Measurements from ENCODE around the gene ARAP1. TPM values are rescaled to one million over a fixed set of nuclear protein-coding genes. Genes with fewer than 3 reads are reported as not detected.

The ARAP1 gene
- total RNA-seq, 1 donor from 2014 or later = 17.6 TPM

DNA sequence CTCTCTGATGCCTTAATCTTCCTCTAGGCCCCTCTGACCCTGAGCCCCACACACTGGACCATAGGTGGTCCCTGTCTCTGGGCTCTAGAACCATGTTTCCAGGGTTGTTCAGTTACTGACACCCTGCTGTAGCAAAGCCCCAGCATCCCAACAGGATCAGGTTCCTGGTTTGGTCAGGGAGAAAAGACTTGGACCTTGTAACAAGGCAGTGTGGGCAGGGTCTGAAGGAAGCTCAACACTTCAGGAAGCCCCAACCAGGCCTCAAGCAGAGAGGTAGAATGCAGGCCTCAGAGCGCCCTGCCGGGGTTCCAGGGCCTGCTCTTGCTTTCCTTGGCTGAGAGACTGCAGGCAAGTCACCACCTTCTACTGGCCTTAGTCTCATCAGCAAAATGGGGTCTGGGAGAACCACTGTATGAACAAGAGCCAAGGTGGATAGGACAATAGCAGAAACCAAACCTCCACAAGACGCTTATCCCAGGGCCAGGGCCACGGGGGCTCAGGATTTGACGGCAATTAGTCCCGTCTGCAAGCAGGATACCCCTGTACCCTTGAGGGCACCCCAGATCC lies 4.8 kb downstream of the ARAP1 start:
- H3K4me3 ChIP-seq = no peak overlapping the region
- Mint-ChIP-seq H3K36me3 (peaks cover 2% of the 10 kb centered on the region), H3K27me3 (ENCODE audit: insufficient read depth, low read depth) (no peaks in the 10 kb centered on the region), H3K4me3 (no peak overlapping the region), H3K9me3 (no peaks in the 10 kb centered on the region), H3K4me1 (peaks cover 19% of the 10 kb centered on the region), H3K27ac (no peak overlapping the region)
- peaks cover 14% of the 10 kb centered on the region for H3K4me1 ChIP-seq
- no peaks in the 10 kb centered on the region for H3K36me3 ChIP-seq
- no peaks in the 10 kb centered on the region for H3F3A ChIP-seq (ENCODE audit: low read depth)
- no peaks in the 10 kb centered on the region for H3K27me3 ChIP-seq
- no peak overlapping the region for H2AFZ ChIP-seq (replicated peaks)
- H3K9me3 ChIP-seq (ENCODE audit: low read depth) = no peaks in the 10 kb centered on the region
- H3K4me2 ChIP-seq = no peak overlapping the region
- TF ChIP-seq, protein P1, sequence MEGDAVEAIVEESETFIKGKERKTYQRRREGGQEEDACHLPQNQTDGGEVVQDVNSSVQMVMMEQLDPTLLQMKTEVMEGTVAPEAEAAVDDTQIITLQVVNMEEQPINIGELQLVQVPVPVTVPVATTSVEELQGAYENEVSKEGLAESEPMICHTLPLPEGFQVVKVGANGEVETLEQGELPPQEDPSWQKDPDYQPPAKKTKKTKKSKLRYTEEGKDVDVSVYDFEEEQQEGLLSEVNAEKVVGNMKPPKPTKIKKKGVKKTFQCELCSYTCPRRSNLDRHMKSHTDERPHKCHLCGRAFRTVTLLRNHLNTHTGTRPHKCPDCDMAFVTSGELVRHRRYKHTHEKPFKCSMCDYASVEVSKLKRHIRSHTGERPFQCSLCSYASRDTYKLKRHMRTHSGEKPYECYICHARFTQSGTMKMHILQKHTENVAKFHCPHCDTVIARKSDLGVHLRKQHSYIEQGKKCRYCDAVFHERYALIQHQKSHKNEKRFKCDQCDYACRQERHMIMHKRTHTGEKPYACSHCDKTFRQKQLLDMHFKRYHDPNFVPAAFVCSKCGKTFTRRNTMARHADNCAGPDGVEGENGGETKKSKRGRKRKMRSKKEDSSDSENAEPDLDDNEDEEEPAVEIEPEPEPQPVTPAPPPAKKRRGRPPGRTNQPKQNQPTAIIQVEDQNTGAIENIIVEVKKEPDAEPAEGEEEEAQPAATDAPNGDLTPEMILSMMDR (IDR thresholded peaks at IDR 0.05) = no peak
- no peak for TF ChIP-seq EZH2 (IDR thresholded peaks at IDR 0.05)
- no peak for TF ChIP-seq EZH2phosphoT487 (IDR thresholded peaks at IDR 0.05)
- H3K79me2 ChIP-seq (ENCODE audit: low read depth) = peaks cover 18% of the 10 kb centered on the region
- H3K9ac ChIP-seq = no peak overlapping the region
- H3K27ac ChIP-seq = no peak overlapping the region
- DNase-seq (ENCODE audit: low spot score) = no peak
- H4K20me1 ChIP-seq (ENCODE audit: low read depth) = peaks cover 8% of the 10 kb centered on the region

DNA sequence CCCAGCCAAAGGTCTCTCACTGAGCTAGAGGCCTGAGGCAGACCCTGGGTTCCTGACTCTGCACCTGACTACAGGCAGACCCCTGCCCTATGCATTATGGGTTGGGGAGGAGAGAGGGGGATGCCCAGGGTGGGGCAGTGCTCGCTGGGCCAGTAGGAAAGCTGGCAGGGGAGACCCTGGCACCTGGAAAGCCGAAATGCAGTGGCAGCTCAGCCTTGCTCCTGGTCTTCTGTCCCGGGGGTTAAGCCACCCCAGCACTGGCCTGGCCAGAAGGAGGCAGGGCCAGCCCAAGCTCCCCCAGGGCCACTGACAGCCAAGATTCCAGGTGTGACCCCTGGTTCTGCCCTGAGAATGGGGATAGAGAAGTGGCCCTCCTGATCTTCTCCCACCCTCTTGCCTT lies 5.4 kb downstream of the ARAP1 start:
- Histone ChIP-seq H3K4me2 (no peak overlapping the region), H3K9ac (no peak overlapping the region), H3K79me2 (ENCODE audit: low read depth) (peaks cover 15% of the 10 kb centered on the region), H3K27me3 (no peaks in the 10 kb centered on the region), H3K27ac (no peak overlapping the region), H4K20me1 (ENCODE audit: low read depth) (peaks cover 8% of the 10 kb centered on the region), H3K36me3 (no peaks in the 10 kb centered on the region), H3K4me1 (peaks cover 13% of the 10 kb centered on the region), H3K9me3 (ENCODE audit: low read depth) (no peaks in the 10 kb centered on the region), H3F3A (ENCODE audit: low read depth) (no peaks in the 10 kb centered on the region), H2AFZ (replicated peaks) (no peak overlapping the region), H3K4me3 (no peak overlapping the region)
- no peak for DNase-seq (ENCODE audit: low spot score)
- Mint-ChIP-seq H3K27ac (no peak overlapping the region), H3K27me3 (ENCODE audit: insufficient read depth, low read depth) (no peaks in the 10 kb centered on the region), H3K9me3 (no peaks in the 10 kb centered on the region), H3K4me3 (no peak overlapping the region), H3K36me3 (peaks cover 2% of the 10 kb centered on the region), H3K4me1 (peaks cover 24% of the 10 kb centered on the region)
- TF ChIP-seq EZH2phosphoT487 (IDR thresholded peaks at IDR 0.05) = no peak

DNA sequence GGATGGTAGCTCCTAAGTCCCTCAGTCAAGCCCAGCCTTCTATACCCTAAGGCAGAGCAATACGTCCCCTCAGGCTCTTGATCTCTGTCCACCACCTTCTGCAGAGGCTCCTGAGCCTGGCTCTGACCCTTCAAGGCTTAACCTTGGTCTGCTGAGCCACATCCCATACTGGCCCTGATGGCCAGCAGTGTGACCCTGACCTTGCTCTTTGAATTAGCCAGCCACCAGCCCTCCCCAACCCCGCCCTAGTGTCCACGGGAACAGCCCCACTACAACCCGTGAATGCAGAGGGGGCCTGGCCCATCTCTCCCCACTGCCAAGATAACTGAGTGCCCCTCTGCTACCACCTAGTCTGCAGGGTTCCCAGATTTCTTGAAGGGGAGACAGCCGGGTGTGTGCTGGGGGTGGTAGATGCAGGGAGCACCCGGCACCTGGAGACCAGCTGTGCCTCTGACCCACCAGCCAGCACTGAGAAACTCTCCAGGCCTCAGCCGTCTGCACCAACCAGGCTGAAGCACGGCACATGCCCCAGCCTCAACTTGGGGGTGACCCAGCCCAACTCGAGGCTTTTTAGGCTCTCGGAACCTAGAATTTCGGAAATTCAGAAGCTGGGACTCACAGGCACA lies 6.2 kb downstream of the ARAP1 start:
- Histone ChIP-seq H3K79me2 (ENCODE audit: low read depth) (peaks cover 7% of the 10 kb centered on the region), H3K4me2 (no peak overlapping the region), H4K20me1 (ENCODE audit: low read depth) (peaks cover 8% of the 10 kb centered on the region), H3K9ac (no peak overlapping the region), H2AFZ (replicated peaks) (no peak overlapping the region), H3K4me3 (no peak overlapping the region), H3K27me3 (no peaks in the 10 kb centered on the region), H3F3A (ENCODE audit: low read depth) (no peaks in the 10 kb centered on the region), H3K27ac (no peak overlapping the region), H3K36me3 (no peaks in the 10 kb centered on the region), H3K4me1 (peaks cover 14% of the 10 kb centered on the region), H3K9me3 (ENCODE audit: low read depth) (no peaks in the 10 kb centered on the region)
- DNase-seq (ENCODE audit: low spot score) = no peak
- Mint-ChIP-seq H3K9me3 (no peaks in the 10 kb centered on the region), H3K36me3 (peaks cover 2% of the 10 kb centered on the region), H3K4me1 (peaks cover 27% of the 10 kb centered on the region), H3K27ac (no peak overlapping the region), H3K4me3 (no peak overlapping the region), H3K27me3 (ENCODE audit: insufficient read depth, low read depth) (no peaks in the 10 kb centered on the region)
- TF ChIP-seq EZH2 (IDR thresholded peaks at IDR 0.05) (no peak), EZH2phosphoT487 (IDR thresholded peaks at IDR 0.05) (no peak)
- TF ChIP-seq, protein P1 (IDR thresholded peaks at IDR 0.05) = no peak

DNA sequence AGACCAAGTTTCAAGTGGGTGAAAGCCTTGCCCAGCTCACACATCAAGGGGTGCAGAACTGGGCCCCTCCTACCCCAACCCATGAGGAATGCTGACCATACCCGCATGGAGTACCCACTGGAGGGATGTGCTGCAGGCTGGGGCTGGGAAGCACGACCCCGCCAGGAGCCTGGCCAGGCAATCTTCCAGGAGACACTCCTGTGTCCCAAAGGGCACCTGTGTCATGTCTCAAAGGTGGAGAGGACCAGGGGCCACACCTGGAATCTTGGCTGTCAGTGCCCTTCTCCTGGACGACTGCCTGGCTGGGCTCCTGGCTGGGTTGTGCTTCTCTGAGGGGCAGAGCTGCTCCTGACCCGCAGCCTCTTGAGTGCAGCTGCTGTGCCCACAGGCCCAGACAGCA lies 6.7 kb downstream of the ARAP1 start:
- peaks cover 10% of the 10 kb centered on the region for H3K4me1 ChIP-seq
- H3K79me2 ChIP-seq (ENCODE audit: low read depth) = peaks cover 2% of the 10 kb centered on the region
- peaks cover 26% of the 10 kb centered on the region for H3K4me1 Mint-ChIP-seq

More for the DNA sequence above, 6.7 kb downstream of the ARAP1 start:
- Mint-ChIP-seq H3K36me3 (peaks cover 2% of the 10 kb centered on the region), H3K27me3 (ENCODE audit: insufficient read depth, low read depth) (no peaks in the 10 kb centered on the region), H3K9me3 (no peaks in the 10 kb centered on the region), H3K4me3 (no peak overlapping the region), H3K27ac (no peak overlapping the region)
- no peaks in the 10 kb centered on the region for H3K36me3 ChIP-seq
- H2AFZ ChIP-seq (replicated peaks) = no peak overlapping the region
- no peaks in the 10 kb centered on the region for H3K9me3 ChIP-seq (ENCODE audit: low read depth)
- no peak overlapping the region for H3K9ac ChIP-seq
- no peak overlapping the region for H3K27ac ChIP-seq
- peaks cover 8% of the 10 kb centered on the region for H4K20me1 ChIP-seq (ENCODE audit: low read depth)
- no peak overlapping the region for H3K4me2 ChIP-seq
- H3K4me3 ChIP-seq = no peak overlapping the region
- no peak for DNase-seq (ENCODE audit: low spot score)
- TF ChIP-seq EZH2 (IDR thresholded peaks at IDR 0.05) = no peak
- TF ChIP-seq, protein P1 (IDR thresholded peaks at IDR 0.05) = no peak
- no peak for TF ChIP-seq EZH2phosphoT487 (IDR thresholded peaks at IDR 0.05)
- H3F3A ChIP-seq (ENCODE audit: low read depth) = no peaks in the 10 kb centered on the region
- H3K27me3 ChIP-seq = no peaks in the 10 kb centered on the region
